Measurements from ENCODE around the gene SNX33. TPM values are rescaled to one million over a fixed set of nuclear protein-coding genes. Genes with fewer than 3 reads are reported as not detected.

Gene SNX33
- total and polyA plus RNA-seq, 2 of the 13 experiments (the other 11 are each of a cell fraction or from before 2014, with no cell fraction given) = 11.0 to 11.6 TPM

GRCh38 chr15:75647370-75648155 is at the start of gene SNX33 (continued):
- peak; percentile 90 to 91 for TF ChIP-seq HMGXB4 (CRISPR knock-in tag; IDR thresholded peaks at IDR 0.05; ENCODE audit: borderline replicate concordance in 1 of 2, low read depth in 1 of 2)
- TF ChIP-seq PAF1 (CRISPR knock-in tag; IDR thresholded peaks at IDR 0.05) = no peak
- TF ChIP-seq FOXM1 (CRISPR knock-in tag; IDR thresholded peaks at IDR 0.05) = no peak
- no peak for TF ChIP-seq ZSCAN30 (CRISPR knock-in tag; IDR thresholded peaks at IDR 0.05)
- no peak for TF ChIP-seq NFKBIZ (CRISPR knock-in tag; IDR thresholded peaks at IDR 0.05)
- no peak for TF ChIP-seq DNMT1 (CRISPR knock-in tag; IDR thresholded peaks at IDR 0.05)
- peak; percentile 17; the same call in 1 of the 2 replicates for TF ChIP-seq ZNF317 (CRISPR knock-in tag; IDR thresholded peaks at IDR 0.05)
- TF ChIP-seq DBP (CRISPR knock-in tag; IDR thresholded peaks at IDR 0.05; ENCODE audit: not compliant biosample characterization) = no peak
- TF ChIP-seq SNAPC2 (CRISPR knock-in tag; IDR thresholded peaks at IDR 0.05) = peak; percentile 67; the same call in 1 of the 2 replicates
- no peak; the same call in 1 of the 2 replicates for TF ChIP-seq ARNTL (CRISPR knock-in tag; IDR thresholded peaks at IDR 0.05)
- 0 out of 2 replicates have a peak, but pooled peaks have one; percentile 23 for TF ChIP-seq ZNF639 (CRISPR knock-in tag; conservative IDR thresholded peaks at IDR 0.05)
- TF ChIP-seq PCBP1 (IDR thresholded peaks at IDR 0.05; ENCODE audit: borderline replicate concordance, low read depth, low read length) = 0 out of 2 replicates have a peak, but pooled peaks have one; percentile 19
- peak; percentile 89; the same call in 1 of the 2 replicates for TF ChIP-seq ZNF512B (CRISPR knock-in tag; IDR thresholded peaks at IDR 0.05; ENCODE audit: borderline replicate concordance)
- no peak; the same call in 1 of the 2 replicates for TF ChIP-seq KMT2A (CRISPR knock-in tag; IDR thresholded peaks at IDR 0.05)
- TF ChIP-seq ARID5B (CRISPR knock-in tag; IDR thresholded peaks at IDR 0.05) = peak; percentile 4; the same call in 1 of the 2 replicates
- TF ChIP-seq THYN1 (CRISPR knock-in tag; IDR thresholded peaks at IDR 0.05; ENCODE audit: borderline replicate concordance, low read depth) = 0 out of 2 replicates have a peak, but pooled peaks have one; percentile 27
- peak; percentile 77 for TF ChIP-seq SP5 (CRISPR knock-in tag; IDR thresholded peaks at IDR 0.05; ENCODE audit: borderline replicate concordance, low read depth)
